Body of pancreas (tissue), 4 donors: Measurements from ENCODE around the gene SLC5A4.

ENCODE experiments used
- CTCF ChIP-seq, 7 experiments: fragments of 450-650 bp in 4 of 7; fragments of 200-600 bp in 3 of 7; sonication (generic) in 3 of 7; IDR thresholded peaks; one replicate each; pipeline ENCODE4 v1.5.1; 2016 to 2019; ENCODE audit warnings: antibody characterized with exemption in 7 of 7
- POLR2A ChIP-seq, 3 donors: fragments of 450-650 bp; IDR thresholded peaks; one replicate each; pipeline ENCODE4 v1.6.1; 2016; ENCODE audit warnings: antibody characterized with exemption in 3 of 3, mild to moderate bottlenecking in 2 of 3

- TF ChIP-seq CTCF (IDR thresholded peaks at IDR 0.05), result no peak
- no peak for TF ChIP-seq POLR2A (IDR thresholded peaks at IDR 0.05)
These were observed 16.2 kb upstream of the SLC5A4 start for GRCh38 chr22:32271389-32271788.
